ENCODE results near the gene TBX1. TPM values are rescaled to one million over a fixed set of nuclear protein-coding genes. Genes with fewer than 3 reads are reported as not detected.

The TBX1 gene
- total RNA-seq, 1 experiment from 2014 or later, result 2.6 TPM

DNA sequence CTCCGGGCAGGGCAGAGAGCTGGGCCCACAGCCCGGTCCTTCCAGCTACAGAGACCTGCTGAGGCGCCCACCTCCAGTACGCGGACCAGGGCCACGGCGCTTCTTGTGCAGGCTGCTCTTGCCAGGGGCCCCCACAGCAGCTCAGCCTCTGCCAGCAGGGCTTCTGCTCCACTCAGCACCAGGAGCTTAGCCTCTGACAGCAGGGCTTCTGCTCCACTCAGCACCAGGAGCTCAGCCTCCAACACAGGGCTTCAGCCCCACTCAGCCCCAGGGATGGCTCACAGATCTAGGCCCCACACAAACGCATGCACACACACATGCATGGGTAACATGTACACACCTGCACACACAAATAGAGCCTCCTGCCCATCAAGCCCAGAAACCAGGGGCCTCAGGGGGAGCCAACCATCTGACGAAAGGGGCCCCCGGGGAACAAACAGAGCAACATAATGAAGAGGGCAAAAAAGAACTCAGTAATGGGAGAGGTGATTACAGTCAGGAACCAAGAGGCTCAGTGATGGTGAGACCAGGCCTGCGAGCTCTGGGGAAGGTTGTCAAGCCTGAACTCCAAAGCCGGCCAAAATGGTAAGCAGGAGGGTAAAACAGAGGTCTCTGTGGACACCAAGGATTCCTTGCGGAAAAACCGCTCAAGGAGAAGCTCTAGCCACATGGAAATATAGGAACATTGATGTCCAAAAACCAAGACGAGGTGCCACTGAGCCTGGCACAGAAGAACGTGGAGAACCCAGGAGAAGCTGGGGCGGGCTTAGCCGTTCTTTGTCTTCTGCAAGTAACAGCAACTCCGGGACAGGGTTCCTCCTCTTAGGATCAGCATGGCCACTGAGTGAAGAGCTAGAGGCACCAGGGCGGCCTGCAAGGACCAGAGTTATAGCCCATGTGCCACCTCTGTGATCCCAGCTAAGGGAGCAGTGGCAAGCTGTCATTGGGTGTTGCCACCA, 47.6 kb downstream of the TBX1 start:
- DNase-seq (ENCODE audit: extremely low read depth, low read depth), result no peak

DNA sequence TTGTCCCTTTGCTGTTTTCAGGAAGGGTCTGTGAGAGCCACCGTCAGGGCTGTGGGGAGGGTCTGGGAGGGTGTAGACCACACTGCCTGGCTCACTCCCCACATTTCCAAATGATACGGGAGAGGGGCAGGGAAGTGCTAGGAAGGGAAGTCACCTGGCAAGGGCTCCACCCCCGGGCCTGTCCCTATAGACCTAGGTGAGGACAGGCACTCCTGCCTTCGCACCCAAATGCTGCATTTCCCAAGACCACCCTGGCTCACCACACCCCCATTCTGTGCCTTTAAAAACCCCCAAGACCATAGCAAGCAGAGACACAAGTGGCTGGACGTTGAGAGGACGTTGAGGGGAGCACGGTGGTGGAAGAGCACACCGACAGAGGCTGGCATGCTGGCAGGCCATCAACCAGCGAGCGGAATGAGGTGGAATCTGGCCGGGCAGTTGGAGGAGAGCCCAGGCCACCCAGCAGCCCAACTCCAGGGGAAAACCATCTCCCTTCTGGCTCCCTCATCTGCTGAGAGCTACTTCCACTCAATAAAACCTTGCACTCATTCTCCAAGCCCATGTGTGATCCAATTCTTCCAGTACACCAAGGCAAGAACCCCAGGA, 48.4 kb downstream of the TBX1 start:
- DNase-seq (ENCODE audit: extremely low read depth, low read depth), result no peak

DNA sequence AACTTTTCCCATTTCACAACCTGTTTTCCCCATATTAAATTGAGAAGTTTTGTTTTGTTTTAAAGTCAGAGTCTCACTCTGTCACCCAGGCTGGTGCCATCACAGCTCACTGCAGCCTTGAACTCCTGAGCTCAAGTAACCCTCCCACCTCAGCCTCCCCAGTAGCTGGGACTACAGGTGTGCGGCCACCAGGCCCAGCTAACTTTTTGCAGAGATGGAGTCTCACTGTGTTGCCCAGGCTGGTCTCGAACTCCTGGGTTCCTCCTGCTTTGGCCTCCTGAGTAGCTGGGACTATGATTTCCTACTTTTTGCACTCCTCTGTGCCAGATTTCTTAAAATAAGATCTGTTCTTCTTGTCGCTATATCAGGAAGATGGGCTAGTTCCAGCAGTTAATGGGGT, 49.2 kb downstream of the TBX1 start:
- DNase-seq (ENCODE audit: extremely low read depth, low read depth), result no peak

DNA sequence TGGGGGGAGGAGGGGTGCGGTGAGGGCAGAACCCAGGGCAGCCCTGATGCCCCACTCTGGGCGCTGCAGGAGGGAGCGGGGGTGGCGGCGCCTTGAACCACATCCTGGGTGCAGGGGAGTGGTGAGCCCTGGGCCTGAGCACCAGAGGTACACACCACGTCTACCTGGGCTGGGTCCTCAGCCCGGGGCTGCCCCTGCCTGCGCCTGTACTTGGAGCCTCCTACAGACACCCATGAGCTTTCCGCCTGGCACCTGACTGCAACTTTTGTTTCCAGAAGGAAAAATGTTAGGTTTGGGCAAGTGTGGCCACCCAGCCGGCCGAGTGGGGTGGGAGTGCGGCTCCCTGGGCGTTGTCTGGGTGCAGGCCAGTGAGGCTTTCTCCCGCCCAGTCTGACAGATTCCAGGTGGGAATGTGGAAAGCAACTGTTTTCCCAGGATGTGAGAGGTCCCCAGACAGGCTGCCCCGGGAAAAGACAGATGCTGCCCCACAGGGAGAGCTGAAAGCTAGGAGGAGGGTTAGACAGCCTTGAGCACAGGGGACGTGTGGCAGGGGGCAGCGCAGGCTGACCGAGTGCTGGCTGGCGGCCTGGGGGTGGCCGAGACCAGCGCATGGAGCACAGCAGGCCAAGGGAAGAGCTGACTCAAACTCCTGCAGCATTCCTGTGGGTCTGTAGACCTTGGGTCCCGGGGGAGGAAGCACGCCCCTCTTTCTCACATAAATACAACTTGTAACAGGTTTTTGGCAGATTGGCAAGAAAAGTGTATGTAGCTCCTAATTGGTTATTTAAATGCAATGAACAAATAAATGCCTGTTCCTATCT, 50.0 kb downstream of the TBX1 start:
- no peak for DNase-seq (ENCODE audit: extremely low read depth, low read depth)

DNA sequence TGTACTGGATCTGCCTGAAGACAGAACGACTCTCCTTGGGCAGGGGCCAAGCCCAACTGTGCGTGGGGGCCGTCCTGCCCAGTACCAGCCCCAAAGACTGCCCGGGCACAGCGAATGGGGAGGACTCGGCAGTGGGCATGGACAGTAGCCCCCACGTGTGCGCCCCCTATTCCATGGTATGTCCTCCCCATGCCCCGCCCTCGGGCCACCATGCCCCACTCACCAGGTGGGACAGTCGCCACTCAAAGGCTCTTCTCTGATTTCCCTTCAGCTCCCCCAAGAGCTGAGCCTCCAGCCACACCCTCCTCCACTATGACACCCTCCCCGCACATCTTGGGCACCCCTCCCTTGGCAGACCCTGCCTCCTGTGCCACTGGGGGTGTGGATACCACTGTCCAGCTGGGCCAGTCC, 50.6 kb downstream of the TBX1 start:
- DNase-seq (ENCODE audit: extremely low read depth, low read depth), result no peak

DNA sequence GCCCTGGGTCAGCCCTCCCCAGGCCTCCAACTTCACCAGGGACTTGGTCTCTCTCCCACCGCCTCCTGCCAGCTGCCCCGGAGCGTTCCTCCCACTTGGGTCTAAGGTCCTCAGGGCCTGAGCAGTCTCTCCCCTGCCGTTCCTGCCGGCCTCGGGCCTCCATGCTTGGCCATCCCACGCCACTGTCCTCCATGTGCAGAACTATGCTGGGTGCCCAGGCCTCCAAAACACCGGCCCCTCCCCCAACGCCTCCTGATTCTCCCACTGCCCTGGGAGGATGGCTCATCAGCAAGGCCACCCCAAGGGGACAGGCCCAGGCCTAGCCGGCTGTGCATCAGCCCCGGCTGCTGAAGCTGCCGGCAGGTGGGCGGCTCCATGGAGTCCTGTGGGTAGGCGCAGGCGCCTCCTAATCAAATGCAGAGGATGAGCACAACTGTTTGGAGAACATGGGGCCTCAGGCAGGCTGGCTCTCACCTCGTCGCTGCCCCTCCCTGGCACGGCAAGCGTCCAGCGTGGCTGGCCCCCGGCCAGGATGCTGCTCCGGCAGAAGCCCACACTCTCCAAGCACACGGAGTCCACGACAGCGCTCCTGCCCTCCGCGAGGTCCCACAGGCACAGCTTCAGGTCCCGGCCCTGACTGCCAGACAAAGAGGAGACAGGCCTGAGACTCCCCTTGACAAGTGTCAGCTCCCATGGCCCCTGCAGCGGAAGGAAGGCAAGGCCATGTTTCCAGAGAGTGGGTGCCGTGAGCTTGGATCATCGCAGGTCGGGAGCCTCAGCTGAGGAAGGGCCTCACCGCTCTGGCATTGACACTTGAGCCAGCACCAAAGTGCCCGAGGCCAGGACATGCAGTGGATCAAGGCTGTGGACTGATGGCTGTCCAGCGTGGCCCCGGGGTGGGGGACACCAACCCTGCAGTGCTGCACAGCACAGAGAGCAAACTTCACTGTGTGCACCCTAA, 51.5 kb downstream of the TBX1 start:
- DNase-seq (ENCODE audit: extremely low read depth, low read depth), result no peak

DNA sequence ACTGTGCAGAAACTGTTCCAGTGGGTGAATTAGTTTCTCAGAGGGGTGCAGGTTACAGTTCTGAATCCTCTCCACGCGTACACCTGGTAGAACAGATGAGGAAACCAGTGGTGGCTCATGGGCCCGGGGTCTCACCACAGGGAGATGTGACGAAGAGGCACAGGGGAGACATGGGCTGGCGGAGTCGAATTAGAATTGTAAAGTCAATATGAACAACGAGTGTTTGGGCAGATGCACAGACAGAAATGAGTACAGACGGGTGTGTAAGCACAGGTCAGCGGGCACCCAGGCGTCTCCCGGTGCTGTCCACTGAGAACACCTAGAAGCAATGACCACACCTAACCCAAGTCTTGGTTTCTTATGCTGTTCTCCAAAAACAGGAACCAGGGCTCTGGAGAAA, 52.3 kb downstream of the TBX1 start:
- no peak for DNase-seq (ENCODE audit: extremely low read depth, low read depth)

DNA sequence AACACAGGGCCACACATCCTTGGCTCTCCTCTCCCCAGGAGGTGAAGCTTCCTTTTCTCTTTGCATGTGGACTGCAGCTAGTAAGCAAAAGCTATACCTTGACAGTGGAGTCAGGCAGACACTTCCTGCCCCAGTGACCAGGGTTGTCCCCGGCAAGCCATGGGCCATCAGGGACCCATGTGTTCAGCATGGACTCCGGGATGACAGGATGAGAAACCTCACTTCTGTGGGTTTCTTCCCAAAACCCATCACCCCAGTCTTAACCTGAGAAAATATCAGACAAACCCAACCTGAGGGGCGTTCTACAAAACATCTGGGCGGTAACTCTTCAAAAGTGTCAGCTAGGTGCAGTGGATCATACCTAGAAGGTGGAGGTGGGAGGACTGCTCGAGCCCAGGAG, 53.9 kb downstream of the TBX1 start:
- no peak for DNase-seq (ENCODE audit: extremely low read depth, low read depth)

DNA sequence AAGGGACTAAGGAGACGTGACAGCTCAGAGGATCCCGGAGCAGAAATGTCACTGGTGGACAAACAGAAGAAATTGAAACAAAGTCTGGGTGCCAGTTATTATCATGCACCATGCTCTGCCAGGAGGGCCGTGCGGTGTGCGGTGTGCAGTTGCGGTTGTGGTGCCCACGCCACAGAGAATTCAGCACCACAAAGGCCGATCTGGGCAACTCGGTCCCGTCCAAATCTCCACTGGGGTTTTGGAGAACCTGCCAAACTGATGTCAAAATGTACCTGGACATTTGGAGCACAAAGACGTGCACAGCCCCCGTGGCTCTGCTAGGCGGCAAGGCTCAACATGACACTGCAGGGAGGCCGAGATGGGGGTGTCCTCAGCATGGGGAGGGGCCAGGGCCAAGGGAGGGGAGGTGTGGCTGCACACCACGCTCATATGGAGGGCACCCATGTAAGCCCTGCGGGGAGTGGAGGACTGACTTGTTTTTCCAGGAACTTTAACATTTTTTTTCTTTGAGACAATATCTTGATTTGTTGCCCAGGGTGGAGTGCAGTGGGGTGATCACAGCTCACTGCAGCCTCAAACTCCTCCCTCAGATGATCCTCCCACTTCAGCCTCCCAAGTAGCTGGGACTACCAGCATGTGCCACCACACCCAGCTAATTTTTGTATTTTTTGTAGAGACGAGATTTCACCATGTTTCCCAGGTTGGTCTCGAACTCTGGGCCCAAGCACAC, 54.7 kb downstream of the TBX1 start:
- DNase-seq (ENCODE audit: extremely low read depth, low read depth), result no peak

DNA sequence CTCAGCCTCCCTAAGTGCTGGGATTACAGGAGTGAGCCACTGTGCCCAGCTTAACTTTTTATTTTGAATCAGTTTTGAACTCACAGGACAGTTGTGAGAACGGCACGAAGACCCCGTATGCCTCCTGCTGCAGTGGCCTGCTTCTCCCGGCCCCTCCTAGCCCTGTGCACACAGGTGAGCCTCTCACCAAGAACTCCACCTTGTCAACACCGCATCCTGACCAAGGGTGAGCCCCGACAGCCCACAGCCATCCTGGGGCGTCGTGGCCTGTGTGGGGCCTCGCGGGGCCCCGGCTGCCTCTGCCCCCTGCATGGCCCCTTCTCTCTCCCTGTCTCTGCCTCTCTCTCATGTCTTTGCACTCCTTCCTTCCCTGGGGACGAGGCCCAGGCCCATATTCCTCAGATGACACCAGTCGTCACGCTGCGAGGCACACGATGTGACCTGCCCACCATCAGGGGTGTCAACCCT, 55.3 kb downstream of the TBX1 start:
- DNase-seq (ENCODE audit: extremely low read depth, low read depth), result no peak

DNA sequence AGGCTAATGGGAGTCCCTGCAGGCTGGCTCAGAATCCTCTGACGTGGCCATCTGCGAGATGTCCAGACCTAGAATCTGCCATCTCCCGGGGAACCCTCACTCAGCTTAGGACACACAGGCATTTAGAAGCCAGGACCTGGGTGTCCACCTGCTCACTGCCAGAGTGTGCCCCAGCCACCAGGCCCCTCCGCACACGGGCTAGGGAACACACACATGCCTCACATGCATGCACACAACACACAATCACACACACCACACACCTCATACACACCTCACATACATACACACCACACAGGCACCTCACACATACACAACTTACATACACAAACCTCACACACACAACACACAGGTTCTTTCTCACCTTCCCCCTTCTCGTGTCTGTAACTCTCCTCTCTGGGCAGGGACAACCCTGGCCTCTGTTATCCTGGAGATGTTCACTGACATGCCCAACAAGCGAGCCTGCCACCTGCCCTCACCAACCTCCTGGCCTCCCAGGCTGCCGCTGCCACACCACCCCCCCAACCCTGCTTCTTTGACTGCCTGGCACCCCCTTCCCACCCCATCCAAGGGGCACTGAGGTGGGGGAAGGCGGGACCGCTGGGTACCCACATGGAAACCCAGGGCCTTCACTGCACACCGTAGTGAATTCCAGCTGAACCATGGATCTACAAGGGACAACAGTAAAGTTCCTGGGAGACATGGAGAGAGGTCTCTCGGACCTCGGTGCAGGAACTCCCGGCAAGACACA, 56.0 kb downstream of the TBX1 start:
- DNase-seq (ENCODE audit: extremely low read depth, low read depth), result no peak

Other genes starting within 250 kb of the TBX1 start
- not detected in 2 replicates for gene CLDN5, start 236.4 kb upstream of the TBX1 start, total RNA-seq (2014; rRNA removed; shearing (Covaris generic))
- gene SEPTIN5, start 46.3 kb upstream of the TBX1 start, total RNA-seq (2014; rRNA removed; shearing (Covaris generic)), result 11.7 and 17.4 TPM in 2 replicates
- gene GP1BB, start 37.2 kb upstream of the TBX1 start, total RNA-seq (2014; rRNA removed; shearing (Covaris generic)), result 3.9 and 4.5 TPM in 2 replicates
- gene GNB1L, start 94.1 kb downstream of the TBX1 start, total RNA-seq (2014; rRNA removed; shearing (Covaris generic)), result 9.6 and 11.7 TPM in 2 replicates
- gene RTL10, start 94.1 kb downstream of the TBX1 start, total RNA-seq (2014; rRNA removed; shearing (Covaris generic)), result 12.7 and 13.0 TPM in 2 replicates
- gene COMT, start 181.0 kb downstream of the TBX1 start, total RNA-seq (2014; rRNA removed; shearing (Covaris generic)), result 90.3 and 100 TPM in 2 replicates
- gene TXNRD2, start 181.0 kb downstream of the TBX1 start, total RNA-seq (2014; rRNA removed; shearing (Covaris generic)), result 36.4 and 38.2 TPM in 2 replicates

Data from NCI-H460 (cell line).